Spinal cord (tissue), 10 donors: ENCODE data around the gene IGSF21. TPM values are rescaled to one million over a fixed set of nuclear protein-coding genes. Genes with fewer than 3 reads are reported as not detected.
A peak's percentile ranks its signal among the peaks of the same experiment; 100 is the strongest.

Experiments
- DNase-seq, 6 donors: peaks; one replicate each; pipeline versions ENCODE4 v3.0.0 to v3.0.0-alpha.2; 2013 to 2015; ENCODE audit warnings: low spot score in 6 of 6, low read depth in 4 of 6
- H3K27ac ChIP-seq: one replicate; pipeline ENCODE4 v1.5.1; 2013; ENCODE audit warnings: low read depth, low read length, control low read depth
- H3K27me3 ChIP-seq: one replicate; pipeline ENCODE4 v1.6.1; 2013; ENCODE audit warnings: low read length; ENCODE audit not compliant: control insufficient read depth, insufficient read depth
- H3K36me3 ChIP-seq: one replicate; pipeline ENCODE4 v1.6.1; 2013; ENCODE audit warnings: low read length; ENCODE audit not compliant: control insufficient read depth, insufficient read depth
- H3K4me1 ChIP-seq: one replicate; pipeline ENCODE4 v1.6.1; 2013; ENCODE audit warnings: low read length; ENCODE audit not compliant: control insufficient read depth, insufficient read depth
- H3K4me3 ChIP-seq: one replicate; pipeline ENCODE4 v1.5.1; 2013; ENCODE audit warnings: low read depth, low read length, control low read depth
- H3K9me3 ChIP-seq: one replicate; pipeline ENCODE4 v1.6.1; 2013; ENCODE audit warnings: low read length; ENCODE audit not compliant: control insufficient read depth, insufficient read depth
- WGBS: methylation state at CpG from one replicate; pipeline ENCODE4 v1.1.5; 2013; ENCODE audit warnings: missing lambda C conversion rate; ENCODE audit not compliant: insufficient coverage; 5-methylcytosine and 5-hydroxymethylcytosine counted together
- polyA plus RNA-seq, 2 donors: library from polyadenylated mRNA; unstranded; fragments of 120-200 nt; gene quantifications; one replicate each; pipeline ENCODE4 v1.2.1, GENCODE V29; 2013; ENCODE audit not compliant: insufficient read length in 2 of 2
- total RNA-seq, 2 donors: library from RNA; depleted of rRNA in 1 of 2; stranded (reverse); fragments of 120-200 nt in 1 of 2; fragments of >200 nt in 1 of 2; gene quantifications; one replicate each; pipeline versions ENCODE4 v1.2.3 to v1.2.4, GENCODE V29; 2013 to 2014
- donor health status: healthy.

Gene IGSF21
- total and polyA plus RNA-seq, 4 donors = 9.0 to 70.7 (median 40.7) TPM

DNA sequence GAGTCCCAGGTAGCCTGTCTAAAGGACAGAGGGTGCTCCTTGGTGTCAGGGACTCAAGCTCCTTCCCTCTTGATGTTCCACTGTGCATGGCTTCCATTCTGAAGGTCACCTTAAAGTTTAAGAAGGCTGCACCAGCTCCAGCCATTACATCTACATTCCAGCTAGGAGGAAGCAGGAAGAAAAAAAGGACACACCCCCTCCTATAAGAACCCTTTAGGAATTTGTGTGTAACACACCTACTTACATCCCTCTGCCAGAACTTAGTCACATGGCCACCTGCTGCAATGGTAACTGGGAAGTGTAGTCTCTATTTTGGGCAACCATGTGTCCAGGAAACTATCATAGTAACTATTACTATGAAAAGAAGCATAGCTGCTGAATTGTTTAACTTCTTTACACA is 211.5 kb downstream of the IGSF21 start:
- H3K9me3 ChIP-seq = no peaks in the 10 kb centered on the region
- no peak overlapping the region for H3K4me3 ChIP-seq
- no peaks in the 10 kb centered on the region for H3K27me3 ChIP-seq
- no peaks in the 10 kb centered on the region for H3K36me3 ChIP-seq
- H3K4me1 ChIP-seq = peaks cover 14% of the 10 kb centered on the region
- no peak for DNase-seq
- no peak overlapping the region for H3K27ac ChIP-seq

DNA sequence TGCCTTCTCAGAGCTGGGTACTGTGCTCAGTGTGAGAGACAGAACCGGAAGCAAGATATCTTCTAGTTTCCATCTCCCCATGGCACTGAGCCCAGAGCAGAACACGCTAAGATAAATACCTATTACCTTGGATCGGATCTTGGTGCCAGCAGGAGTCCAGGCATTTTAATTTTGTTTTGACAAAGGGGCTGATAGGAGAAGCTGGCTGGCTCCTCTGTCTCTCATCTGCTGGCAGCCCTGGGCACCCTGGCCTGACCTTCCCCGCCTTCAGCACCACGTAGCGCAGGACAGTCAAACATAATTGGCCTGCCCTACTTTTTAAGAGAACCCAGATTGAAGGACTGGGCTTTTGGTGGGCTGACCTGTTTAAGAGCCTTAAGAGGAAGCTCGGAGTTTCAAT is 212.5 kb downstream of the IGSF21 start:
- H3K27ac ChIP-seq = no peak overlapping the region
- no peaks in the 10 kb centered on the region for H3K36me3 ChIP-seq
- DNase-seq = peak in 2 of 6 donors; percentile 35 to 56
- peaks cover 17% of the 10 kb centered on the region for H3K4me1 ChIP-seq
- no peak overlapping the region for H3K4me3 ChIP-seq
- WGBS = 68% methylated on average over 4 of the region's 7 CpGs
- H3K9me3 ChIP-seq = no peaks in the 10 kb centered on the region
- no peaks in the 10 kb centered on the region for H3K27me3 ChIP-seq

DNA sequence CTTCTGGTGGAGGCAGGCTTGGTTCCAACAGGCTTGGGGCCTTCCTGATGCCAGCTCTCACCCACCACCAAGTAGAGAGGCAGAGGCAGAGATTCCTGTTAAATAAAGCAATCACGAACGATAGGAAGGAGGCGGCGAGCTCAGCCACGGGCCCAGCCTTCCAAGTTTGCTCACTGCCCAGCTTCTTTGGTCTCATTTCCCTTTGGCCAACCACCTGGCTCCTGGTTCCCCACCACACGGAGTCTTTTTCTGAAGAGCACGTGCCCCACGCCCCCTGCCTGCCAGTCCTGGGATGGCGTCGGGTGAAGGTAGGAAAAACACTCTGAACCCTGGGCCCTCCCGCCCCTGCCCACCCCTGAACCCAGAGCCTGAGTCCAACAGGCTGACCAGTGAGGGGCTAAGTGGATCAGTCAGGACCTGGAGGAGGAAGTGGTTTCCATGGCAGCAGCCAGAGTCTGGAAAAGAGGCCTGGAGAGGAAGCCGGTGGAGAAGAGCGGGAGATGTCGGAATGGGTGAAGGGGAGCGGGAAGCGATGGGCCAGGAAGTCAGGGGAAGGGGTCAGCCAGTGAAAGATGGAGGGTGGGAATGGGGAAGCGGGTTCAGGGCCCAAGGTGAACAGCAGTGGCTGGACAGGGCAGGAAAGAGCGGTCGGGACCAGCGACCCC is 214.9 kb downstream of the IGSF21 start:
- no peak overlapping the region for H3K27ac ChIP-seq

DNA sequence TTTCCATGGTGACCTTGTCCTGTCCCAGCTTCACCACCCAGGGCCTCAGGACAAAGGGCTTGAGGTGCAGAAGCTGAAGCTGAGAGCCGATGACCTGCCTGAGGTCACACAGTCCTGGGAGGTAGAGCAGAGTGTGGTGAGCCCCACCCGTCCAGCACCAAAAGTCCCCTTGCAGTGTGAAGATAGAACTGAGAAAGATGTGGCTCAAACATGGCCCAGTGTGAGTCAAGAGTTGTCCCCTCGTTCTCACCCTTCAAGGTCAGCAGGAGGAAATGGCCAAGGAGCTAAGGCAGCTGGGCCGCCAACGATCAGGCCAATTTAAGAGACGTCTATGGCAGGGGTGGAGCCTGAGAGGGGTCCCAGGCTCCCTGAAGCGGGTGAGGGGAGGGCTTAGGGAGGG is 215.7 kb downstream of the IGSF21 start:
- WGBS = 79% methylated on average over 4 of the region's 7 CpGs
- Histone ChIP-seq H3K36me3 (no peaks in the 10 kb centered on the region), H3K4me1 (peaks cover 39% of the 10 kb centered on the region), H3K27me3 (no peaks in the 10 kb centered on the region), H3K27ac (no peak overlapping the region), H3K4me3 (no peak overlapping the region), H3K9me3 (no peaks in the 10 kb centered on the region)
- DNase-seq = no peak

More for the DNA sequence above, 214.9 kb downstream of the IGSF21 start:
- Histone ChIP-seq H3K4me1 (peaks cover 39% of the 10 kb centered on the region), H3K36me3 (no peaks in the 10 kb centered on the region), H3K27me3 (no peaks in the 10 kb centered on the region), H3K9me3 (no peaks in the 10 kb centered on the region), H3K4me3 (no peak overlapping the region)
- WGBS = 82% methylated on average over 19 of the region's 20 CpGs
- peak in 1 of 6 donors; percentile 35 for DNase-seq

DNA sequence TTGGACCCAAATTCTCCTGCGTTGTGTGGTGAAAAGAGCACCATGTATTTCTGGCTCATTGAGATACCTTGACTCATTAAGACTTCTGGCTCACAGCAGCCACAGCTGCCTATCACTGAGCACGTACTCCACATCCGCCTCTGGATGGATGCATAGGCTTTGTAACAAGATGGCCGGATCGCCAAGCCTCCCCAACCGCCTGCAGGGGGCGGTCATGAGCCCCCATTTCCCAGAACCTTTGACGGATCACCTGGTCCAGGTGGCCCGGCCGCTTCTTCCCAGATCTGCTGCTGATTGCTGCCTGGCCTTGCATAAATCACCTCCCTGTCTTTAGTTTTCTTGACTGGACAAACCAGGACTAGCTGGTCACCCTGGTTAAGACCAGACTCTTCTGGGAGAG is 216.6 kb downstream of the IGSF21 start:
- H3K4me1 ChIP-seq = peaks cover 39% of the 10 kb centered on the region
- H3K36me3 ChIP-seq = no peaks in the 10 kb centered on the region
- no peaks in the 10 kb centered on the region for H3K9me3 ChIP-seq
- WGBS = 83% methylated on average over 10 of the region's 10 CpGs
- H3K4me3 ChIP-seq = no peak overlapping the region
- no peak for DNase-seq
- no peak overlapping the region for H3K27ac ChIP-seq
- no peaks in the 10 kb centered on the region for H3K27me3 ChIP-seq

DNA sequence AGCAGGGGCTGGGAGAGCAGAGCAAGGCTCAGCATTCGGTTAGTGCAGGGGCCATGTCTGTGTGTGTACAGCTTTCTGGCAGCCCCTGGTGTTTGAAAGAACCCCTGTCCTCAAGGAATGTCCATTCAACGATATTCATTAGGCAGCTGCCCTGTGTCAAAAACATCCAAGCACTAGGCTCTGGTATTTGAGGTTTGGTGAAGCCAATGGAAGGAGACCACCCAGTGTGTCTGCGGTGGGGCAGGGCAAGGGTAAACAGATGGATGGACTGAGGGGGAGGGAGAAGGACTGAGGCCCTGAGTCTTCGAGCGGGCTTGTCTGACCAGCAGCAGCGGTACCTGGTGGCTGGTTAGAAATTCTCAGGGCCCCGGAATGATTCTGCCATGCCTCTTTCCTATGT is 217.5 kb downstream of the IGSF21 start:
- no peaks in the 10 kb centered on the region for H3K36me3 ChIP-seq
- WGBS = 63% methylated on average over 3 of the region's 7 CpGs
- no peak for DNase-seq

DNA sequence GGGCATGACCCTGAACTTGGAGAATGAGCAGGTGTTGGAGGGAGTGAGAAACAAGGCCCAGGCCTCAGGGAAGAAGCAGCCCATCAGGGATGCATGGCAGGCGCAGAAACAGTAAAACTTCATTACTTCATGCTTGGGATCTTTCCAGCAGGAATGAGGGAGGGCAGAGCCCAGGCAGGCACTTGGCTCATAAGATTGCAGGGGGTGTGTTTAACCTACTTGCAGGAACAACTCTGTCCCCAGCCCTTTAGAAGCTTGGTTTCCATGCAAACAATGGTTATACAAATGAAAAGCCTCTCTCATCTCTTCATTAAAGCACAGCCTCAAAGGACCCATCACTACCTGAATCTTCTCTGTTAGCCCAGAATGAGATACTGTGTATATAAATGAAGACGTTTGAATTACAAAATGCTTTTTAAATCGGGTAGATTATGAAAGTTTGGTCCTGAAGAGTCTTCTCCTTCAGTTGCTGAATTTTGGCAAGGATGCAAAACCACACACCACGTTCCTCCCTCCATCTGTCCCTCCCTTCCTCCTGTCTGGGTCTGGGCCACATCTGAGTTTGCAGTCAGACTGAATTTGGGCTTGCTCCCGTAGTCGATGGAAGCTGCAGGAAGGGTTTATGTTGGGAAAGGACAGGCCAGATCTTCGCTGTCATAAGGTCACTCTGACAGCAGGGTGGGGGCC is 218.8 kb downstream of the IGSF21 start:
- no peaks in the 10 kb centered on the region for H3K36me3 ChIP-seq
- no peaks in the 10 kb centered on the region for H3K27me3 ChIP-seq
- no peak overlapping the region for H3K4me3 ChIP-seq
- H3K4me1 ChIP-seq = peaks cover 31% of the 10 kb centered on the region
- peak; percentile 24 to 91 (median 44) for DNase-seq
- H3K27ac ChIP-seq = no peak overlapping the region
- WGBS = 39% methylated on average over 4 of the region's 7 CpGs
- H3K9me3 ChIP-seq = no peaks in the 10 kb centered on the region

More for the DNA sequence above, 217.5 kb downstream of the IGSF21 start:
- Histone ChIP-seq H3K27me3 (no peaks in the 10 kb centered on the region), H3K4me3 (no peak overlapping the region), H3K4me1 (peaks cover 37% of the 10 kb centered on the region), H3K27ac (no peak overlapping the region), H3K9me3 (no peaks in the 10 kb centered on the region)

DNA sequence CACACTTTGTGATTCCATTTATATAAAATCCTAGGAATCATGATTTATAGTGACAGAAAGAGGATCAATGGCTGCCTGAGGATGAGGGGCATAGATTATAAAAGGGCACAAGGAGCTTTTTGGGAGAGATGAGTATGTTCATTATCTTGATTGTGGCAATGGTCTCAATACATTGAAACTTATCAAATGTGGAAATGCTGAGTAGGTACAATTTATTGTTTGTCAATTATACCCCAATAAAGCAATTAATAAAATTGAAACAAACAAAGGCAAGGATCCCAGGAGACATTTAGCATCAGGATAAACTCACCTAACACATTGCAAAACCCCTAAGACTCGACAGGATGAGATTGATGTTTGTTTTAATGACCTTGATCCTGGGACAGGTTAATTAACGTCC is 220.1 kb downstream of the IGSF21 start:
- no peak for DNase-seq
- no CpG with 5 or more reads among the region's 2 CpGs for WGBS
- H3K36me3 ChIP-seq = no peaks in the 10 kb centered on the region
- no peaks in the 10 kb centered on the region for H3K9me3 ChIP-seq
- no peaks in the 10 kb centered on the region for H3K27me3 ChIP-seq
- peaks cover 28% of the 10 kb centered on the region for H3K4me1 ChIP-seq
- H3K4me3 ChIP-seq = no peak overlapping the region
- no peak overlapping the region for H3K27ac ChIP-seq

DNA sequence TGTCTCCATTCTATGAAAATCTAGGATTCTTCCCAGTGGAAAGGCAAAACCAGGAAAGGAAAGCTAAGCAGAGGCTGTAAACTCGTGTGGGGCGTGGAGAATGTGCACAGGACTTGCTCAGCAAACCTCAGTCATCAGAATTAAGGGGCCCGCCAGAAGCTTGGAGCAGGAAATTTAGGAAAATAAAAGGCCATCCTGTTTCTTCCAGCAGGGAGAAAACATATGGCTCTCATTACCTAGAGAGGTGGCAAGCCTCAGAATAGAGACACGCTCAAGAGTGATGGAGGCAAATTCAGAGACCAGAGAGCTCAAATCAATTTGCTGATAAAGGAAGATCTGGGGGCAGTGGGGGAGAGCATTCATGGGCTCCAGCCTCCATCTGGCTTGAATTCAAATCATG is 221.2 kb downstream of the IGSF21 start:
- Histone ChIP-seq H3K27ac (no peak overlapping the region), H3K4me3 (no peak overlapping the region), H3K36me3 (no peaks in the 10 kb centered on the region), H3K4me1 (peaks cover 27% of the 10 kb centered on the region), H3K9me3 (no peaks in the 10 kb centered on the region), H3K27me3 (peaks cover 2% of the 10 kb centered on the region)
- WGBS = 48% methylated on average over 3 of the region's 4 CpGs
- no peak for DNase-seq
